NCI-H2171 treated with DMSO at 0.1 percent for 48 hours (cell line): ENCODE data around the gene UBE2H.
A peak's percentile ranks its signal among the peaks of the same experiment; 100 is the strongest.
"Not testable (repeated sequence)": the region's sequence is repeated elsewhere in the genome, so short reads cannot be mapped to it uniquely, and the experiment has no call there.

Source experiments
- DNase-seq: peaks from one replicate; lab custom pipeline; 2025; lab: John Stamatoyannopoulos, UW

Gene UBE2H

GRCh38 chr7:129952653-129953560 lies at the start of gene UBE2H:
Gene UBE2H (minus strand): TSS chr7:129952960. CDS start chr7:129952555, 405 bp downstream.
- DNase-seq = peak; percentile 88

- DNase-seq = no peak
These were observed 45.7 kb upstream of the UBE2H start for GRCh38 chr7:129998446-129998845.

- no peak for DNase-seq
These were observed 44.5 kb upstream of the UBE2H start for GRCh38 chr7:129997285-129997684.

GRCh38 chr7:129993275-129993674 lies 40.5 kb upstream of the UBE2H start:
- DNase-seq = no peak

- DNase-seq = no peak
These were observed 37.8 kb upstream of the UBE2H start for GRCh38 chr7:129990403-129991192.

- no peak for DNase-seq
These were observed 36.7 kb upstream of the UBE2H start for GRCh38 chr7:129989466-129989865.

GRCh38 chr7:129986600-129986999 lies 33.8 kb upstream of the UBE2H start:
- DNase-seq = no peak

- DNase-seq = no peak
These were observed 27.9 kb upstream of the UBE2H start for GRCh38 chr7:129980667-129981066.

GRCh38 chr7:129975309-129975708 lies 22.5 kb upstream of the UBE2H start:
- no peak for DNase-seq

GRCh38 chr7:129970816-129971215 lies 18.1 kb upstream of the UBE2H start:
- DNase-seq = no peak

- no peak for DNase-seq
These were observed 17.2 kb upstream of the UBE2H start for GRCh38 chr7:129969881-129970446.

GRCh38 chr7:129968592-129969383 lies 16.0 kb upstream of the UBE2H start:
- DNase-seq = no peak

GRCh38 chr7:129960204-129960475 lies 7.4 kb upstream of the UBE2H start:
- DNase-seq = not testable (repeated sequence)

GRCh38 chr7:129959471-129960203 lies 6.9 kb upstream of the UBE2H start:
- no peak for DNase-seq

- no peak for DNase-seq
These were observed 6.1 kb upstream of the UBE2H start for GRCh38 chr7:129958643-129959470.

GRCh38 chr7:129955993-129956543 lies 3.3 kb upstream of the UBE2H start:
- no peak for DNase-seq

GRCh38 chr7:129952086-129952652 lies 591 bp downstream of the UBE2H start:
- peak; percentile 26 for DNase-seq

- peak; percentile 26 for DNase-seq
These were observed 1.3 kb downstream of the UBE2H start for GRCh38 chr7:129951226-129952085.

GRCh38 chr7:129950933-129951225 lies 1.9 kb downstream of the UBE2H start:
- no peak for DNase-seq
